H1 (cell line): ENCODE data around the gene RPS19. TPM values are rescaled to one million over a fixed set of nuclear protein-coding genes. Genes with fewer than 3 reads are reported as not detected.

Experiments used
- BACH1 ChIP-seq: IDR thresholded peaks from 2 replicates; pipeline ENCODE4 v1.6.1; 2012; ENCODE audit warnings: low read length, improper control_type of control experiment
- NRF1 ChIP-seq: IDR thresholded peaks from 2 replicates; pipeline ENCODE4 v1.6.1; 2011; ENCODE audit warnings: mild to moderate bottlenecking, low read depth, low read length, improper control_type of control experiment
- SIX5 ChIP-seq: IDR thresholded peaks from 2 replicates; pipeline ENCODE4 v1.6.1; 2011; ENCODE audit warnings: mild to moderate bottlenecking, low read depth, low read length
- TCF12 ChIP-seq: IDR thresholded peaks from 2 replicates; pipeline ENCODE4 v1.6.1; 2011; ENCODE audit warnings: low read depth, mild to moderate bottlenecking, low read length
- polyA plus RNA-seq, 7 experiments: library from polyadenylated mRNA; depleted of rRNA in 3 of 7; stranded (reverse) in 5 of 7; unstranded in 2 of 7; fragments of >200 nt in 5 of 7; fragments of 200-250 nt in 2 of 7; gene quantifications; 1 replicate in 5 of 7; 2 replicates in 1 of 7; 4 replicates in 1 of 7; pipeline versions ENCODE4 v1.2.1 to v1.2.3, GENCODE V29; 2011 to 2013; ENCODE audit warnings: missing spikeins in 2 of 7, mixed read lengths in 2 of 7
- total RNA-seq: library from RNA; stranded (reverse); fragmentation: NEBNext Ultra II Directional; extraction: Animal tissue kit (Norgen Biotek cat#: 25700); gene quantifications from 2 replicates; pipeline ENCODE4 v1.2.1, GENCODE V29; 2021

The RPS19 gene
- total and polyA plus RNA-seq, 2 of the 8 experiments (the other 6 are each of a cell fraction or from before 2014, with no cell fraction given) = 2,817 to 5,751 TPM

DNA sequence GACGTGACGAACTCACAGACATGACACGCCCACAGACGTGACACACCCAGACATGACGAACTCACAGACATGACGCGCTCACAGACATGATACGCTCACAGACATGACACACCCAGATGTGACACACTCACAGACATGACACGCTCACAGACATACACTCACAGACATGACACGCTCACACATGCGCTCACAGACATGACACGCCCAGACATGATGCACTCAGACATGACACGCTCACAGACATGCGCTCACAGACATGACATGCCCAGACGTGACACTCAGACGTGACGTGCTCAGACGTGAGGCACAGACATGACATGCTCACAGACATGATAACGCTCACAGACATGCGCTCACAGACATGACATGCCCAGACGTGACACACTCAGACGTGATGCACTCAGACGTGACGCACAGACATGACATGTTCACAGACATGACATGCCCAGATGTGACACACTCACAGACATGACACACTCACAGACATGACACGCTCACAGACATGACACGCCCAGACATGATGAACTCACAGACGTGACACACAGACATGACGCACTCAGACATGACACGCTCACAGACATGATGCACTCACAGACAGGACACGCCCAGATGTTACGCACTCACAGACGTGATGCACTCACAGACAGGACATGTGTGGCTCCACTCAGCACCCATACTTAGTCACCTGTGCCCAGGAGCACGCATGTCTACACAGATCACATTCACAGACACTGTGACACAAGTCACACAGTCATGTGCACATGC, 60.1 kb downstream of the RPS19 start (continued):
- TF ChIP-seq TCF12 (no peak), SIX5 (no peak), NRF1 (no peak), BACH1 (no peak)
- TF ChIP-seq, all 59 proteins: peak for 0
